Glomerular visceral epithelial cell (primary cell): ENCODE measurements around the gene IQCM.

Experiments used
- DNase-seq: peaks from one replicate; pipeline ENCODE4 v3.0.0-alpha.2; 2016; ENCODE audit errors: extremely low spot score

Gene IQCM

DNA sequence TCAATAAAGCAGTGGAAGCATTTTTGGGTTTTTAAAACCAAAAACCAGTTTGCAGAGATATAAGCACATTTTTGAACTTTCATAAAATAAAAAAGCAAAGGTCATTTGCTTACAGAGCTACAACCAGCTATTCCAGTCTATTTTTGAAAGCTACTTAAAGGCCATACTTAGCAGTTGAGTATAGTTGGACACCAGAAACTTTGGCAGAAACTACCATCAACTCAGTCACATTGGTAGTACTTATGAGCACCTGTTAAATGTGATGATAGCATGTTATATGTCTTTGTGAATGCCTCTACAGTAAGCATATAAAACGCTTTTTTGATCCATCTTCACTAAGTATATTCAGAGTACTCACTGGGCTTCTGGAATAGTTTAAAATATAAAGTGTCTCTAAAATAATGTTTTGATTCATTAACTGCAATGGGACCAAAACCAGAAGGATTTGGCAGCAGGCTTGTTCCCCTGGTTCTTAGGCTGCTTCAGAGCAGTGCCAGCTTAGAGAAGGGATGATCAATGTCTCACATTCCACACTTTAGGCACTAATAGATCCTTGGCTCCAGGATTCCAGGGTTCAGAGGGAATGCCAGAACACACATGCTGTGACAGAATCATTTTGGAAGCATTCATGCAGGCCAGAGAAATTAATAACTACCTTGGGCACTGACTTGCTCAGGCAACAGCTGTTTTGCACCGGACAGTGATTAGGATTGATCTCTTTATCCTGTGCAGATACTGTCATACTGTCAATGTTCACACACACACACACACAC is 103.9 kb downstream of the IQCM start:
- no peak for DNase-seq

GRCh38 chr4:149709640-149710039 is 106.0 kb downstream of the IQCM start:
- no peak for DNase-seq

DNA sequence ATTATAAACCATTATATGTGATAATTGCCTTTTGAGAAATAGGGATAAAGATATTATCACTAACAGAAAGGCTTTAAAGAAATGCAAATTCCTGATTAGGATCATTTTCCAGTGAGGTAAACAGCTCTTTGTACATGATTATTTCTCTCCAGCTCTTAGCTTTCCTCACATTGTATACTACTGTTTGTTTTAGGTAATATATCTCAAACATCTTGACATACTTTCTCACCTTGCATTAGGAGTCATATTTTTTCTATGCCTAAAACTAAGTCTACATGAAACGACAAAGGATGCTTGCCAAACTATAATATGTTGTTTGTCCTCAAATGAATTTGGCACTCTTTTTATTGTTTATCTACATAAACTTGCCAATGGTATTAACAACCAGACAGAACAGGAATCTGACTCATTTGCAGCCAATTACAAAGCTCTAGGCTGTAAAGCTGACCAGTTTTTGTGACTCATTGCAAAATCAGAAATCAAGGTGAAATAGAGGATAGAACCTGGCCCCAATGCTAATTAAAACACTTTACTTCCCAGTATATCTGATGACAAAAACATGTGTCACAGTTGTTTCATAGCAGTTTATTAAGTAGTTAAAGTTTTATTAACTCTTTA is 107.0 kb downstream of the IQCM start:
- peak; percentile 3 for DNase-seq

- DNase-seq, result no peak
Observed at GRCh38 chr4:149707862-149708261, 107.8 kb downstream of the IQCM start.

DNA sequence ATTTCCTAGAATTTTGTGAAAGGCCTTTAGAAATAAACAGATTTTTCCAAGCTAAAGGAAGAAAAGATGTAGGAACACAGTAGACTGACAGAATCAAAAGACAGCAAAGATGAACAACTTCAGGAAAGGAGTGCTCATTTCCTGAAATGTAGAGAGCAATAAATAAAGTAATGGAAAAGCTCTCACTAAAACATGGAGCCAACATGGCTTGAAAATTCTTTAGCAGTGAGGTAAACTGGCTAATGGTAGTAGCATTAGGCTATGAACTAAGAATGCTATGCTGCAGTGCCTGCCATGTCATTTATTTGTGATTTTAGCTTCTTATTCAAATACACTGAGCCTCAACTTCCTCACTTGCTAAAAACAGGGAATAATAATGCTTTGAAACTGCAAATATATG is 108.7 kb downstream of the IQCM start:
- peak; percentile 9 for DNase-seq

- DNase-seq, result no peak
Observed at GRCh38 chr4:149702414-149703293, 113.0 kb downstream of the IQCM start.

DNA sequence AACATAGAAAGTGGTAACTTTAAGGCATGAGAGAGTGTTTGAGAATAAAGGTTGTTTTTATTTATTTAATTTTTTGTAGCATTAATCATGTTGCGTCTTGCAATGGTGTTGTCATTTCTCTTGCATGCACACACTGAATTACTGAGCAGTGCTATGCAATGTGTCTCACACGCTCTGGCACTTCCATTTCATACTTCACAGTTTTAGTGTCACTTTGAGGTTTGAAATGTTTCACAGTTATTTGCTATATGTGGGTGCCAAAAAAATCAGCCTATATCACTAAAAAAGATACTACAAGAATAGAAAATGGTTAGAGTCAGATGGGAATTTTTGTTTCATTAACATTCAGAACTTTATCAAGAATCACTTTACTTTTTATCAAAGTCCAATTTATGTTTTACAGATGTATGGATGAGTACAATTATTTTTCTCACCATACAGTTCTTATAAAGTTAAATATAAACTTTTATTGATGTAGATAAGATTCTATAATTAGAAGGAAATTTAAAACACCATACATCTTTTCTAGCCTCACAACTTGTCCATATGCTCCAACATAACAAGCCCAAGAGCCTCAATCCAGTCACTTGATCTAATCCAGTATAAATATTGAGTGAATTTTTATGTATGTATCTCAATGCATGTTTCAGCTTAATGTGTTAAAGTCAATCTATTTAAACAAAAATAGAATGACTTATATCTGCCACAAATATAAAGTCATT is 114.0 kb downstream of the IQCM start:
- DNase-seq, result no peak

DNA sequence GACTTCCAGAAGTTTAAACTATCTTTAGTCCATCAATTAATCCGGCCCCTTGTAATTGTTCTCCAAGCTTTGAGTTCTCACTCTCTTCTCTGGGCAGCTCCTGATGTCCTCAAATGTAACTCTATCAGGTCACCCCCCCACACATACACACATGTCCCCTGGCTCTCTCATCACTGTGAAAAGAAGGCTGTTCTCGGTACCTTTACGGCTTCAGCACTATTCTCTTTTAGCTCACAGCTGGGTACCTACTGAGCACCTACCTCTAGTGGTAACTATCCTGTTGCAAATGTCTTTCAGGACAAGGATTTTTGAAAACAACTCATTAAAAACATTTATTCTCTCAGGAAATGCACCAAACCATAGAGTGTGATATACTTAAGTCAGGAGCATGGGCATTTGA is 115.4 kb downstream of the IQCM start:
- DNase-seq, result no peak

- DNase-seq, result no peak
Observed at GRCh38 chr4:149699642-149700041, 116.0 kb downstream of the IQCM start.

GRCh38 chr4:149690726-149691125 is 124.9 kb downstream of the IQCM start:
- no peak for DNase-seq

- DNase-seq, result no peak
Observed at GRCh38 chr4:149684516-149684915, 131.1 kb downstream of the IQCM start.

DNA sequence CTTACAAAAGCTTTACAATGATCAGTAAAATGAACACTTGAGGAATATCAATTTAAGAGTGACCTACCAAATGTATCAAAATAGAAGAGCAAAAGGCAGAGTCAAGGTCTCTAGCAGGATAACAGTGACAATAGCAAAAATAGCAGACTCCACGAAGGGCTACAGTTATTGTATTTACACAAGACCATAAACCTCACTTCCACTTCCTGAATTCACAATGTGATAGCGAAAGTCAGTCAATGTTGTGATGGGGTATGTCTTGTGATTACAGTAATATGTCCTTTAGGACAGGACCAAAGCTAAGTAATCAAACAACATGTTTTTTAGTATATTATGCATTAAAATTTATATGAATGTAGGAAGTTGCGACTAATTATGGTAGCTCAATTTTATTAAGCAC is 139.6 kb downstream of the IQCM start:
- no peak for DNase-seq

- no peak for DNase-seq
Observed at GRCh38 chr4:149645790-149646189, 169.9 kb downstream of the IQCM start.

GRCh38 chr4:149638073-149638472 is 177.6 kb downstream of the IQCM start:
- no peak for DNase-seq

GRCh38 chr4:149634368-149634767 is 181.3 kb downstream of the IQCM start:
- DNase-seq, result no peak

DNA sequence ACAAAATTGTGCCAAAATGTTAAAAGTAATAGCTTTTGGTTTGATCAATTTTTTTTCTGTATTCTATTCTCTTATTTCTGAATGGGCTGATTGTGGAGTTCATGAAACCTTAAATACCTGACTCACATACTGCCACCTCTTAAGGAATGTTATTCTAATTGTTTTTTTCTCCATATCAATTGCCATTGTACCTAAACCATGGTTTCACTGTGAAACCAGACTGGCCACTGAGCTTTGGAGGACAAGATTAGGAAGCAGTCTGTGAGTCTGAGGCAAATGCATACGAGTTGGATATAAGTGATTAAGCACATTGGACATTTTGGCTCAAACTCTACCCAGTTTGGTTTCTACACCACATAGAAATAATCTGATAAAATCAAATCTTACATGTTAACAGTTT is 184.0 kb downstream of the IQCM start:
- no peak for DNase-seq

DNA sequence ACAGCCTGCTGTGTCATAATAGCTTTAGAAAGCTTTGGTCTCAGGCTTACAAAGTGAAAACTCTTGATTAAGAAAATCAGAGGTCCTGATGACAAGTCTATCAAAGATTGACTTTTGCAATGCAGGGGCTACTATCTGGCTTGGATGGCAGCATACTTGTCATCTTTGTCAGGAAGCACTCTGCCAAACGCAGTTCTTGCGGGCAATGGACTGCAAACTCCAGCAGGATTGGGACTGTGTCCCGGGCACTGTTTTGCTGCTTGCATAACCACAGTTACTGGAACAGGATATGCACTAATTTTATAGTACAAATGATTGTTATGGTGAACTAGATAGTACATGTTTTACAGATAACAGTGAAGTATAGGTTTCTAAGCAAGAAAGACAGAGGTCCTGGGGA is 185.6 kb downstream of the IQCM start:
- no peak for DNase-seq

GRCh38 chr4:149605601-149606378 is 209.9 kb downstream of the IQCM start:
- peak; percentile 48 for DNase-seq

DNA sequence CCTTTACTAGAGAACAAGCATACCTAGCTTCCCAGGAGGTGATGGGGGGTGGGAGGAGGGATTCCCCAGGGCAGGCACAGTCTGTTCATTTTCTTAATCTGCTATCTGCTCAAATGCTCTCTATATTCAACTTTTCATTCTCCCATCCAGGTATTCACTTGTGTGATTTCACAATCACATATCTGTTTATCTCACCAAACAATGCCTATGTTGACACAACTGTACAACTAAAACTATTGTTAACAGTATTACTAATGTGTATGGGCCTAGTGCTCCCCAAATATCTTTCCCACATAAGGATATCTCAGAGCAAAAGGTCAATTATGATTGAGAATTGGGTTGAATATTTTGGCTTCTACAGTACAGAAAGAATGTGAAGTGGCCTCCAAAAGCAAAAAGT is 210.8 kb downstream of the IQCM start:
- no peak for DNase-seq

- no peak for DNase-seq
Observed at GRCh38 chr4:149595500-149595899, 220.1 kb downstream of the IQCM start.

DNA sequence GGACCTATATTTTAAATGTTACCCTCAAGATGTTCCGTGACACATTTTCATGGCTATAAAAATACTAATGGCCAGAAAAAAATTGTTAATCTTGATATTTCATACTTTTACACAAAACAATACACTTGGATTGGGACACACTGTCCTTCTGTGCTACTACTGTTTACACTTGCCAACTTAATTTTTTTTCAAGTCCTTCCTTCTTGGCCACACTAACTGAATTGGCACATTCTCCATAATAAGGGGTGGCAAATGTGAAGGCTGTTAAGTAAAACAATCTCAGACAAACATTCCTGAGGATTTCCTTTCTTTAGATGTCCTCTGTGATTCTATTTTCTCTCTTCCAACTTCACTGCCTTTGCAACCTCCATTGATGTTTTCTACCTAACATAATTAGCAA is 225.8 kb downstream of the IQCM start:
- DNase-seq, result no peak
